ENCODE data around the gene CDH11.

Gene CDH11

DNA sequence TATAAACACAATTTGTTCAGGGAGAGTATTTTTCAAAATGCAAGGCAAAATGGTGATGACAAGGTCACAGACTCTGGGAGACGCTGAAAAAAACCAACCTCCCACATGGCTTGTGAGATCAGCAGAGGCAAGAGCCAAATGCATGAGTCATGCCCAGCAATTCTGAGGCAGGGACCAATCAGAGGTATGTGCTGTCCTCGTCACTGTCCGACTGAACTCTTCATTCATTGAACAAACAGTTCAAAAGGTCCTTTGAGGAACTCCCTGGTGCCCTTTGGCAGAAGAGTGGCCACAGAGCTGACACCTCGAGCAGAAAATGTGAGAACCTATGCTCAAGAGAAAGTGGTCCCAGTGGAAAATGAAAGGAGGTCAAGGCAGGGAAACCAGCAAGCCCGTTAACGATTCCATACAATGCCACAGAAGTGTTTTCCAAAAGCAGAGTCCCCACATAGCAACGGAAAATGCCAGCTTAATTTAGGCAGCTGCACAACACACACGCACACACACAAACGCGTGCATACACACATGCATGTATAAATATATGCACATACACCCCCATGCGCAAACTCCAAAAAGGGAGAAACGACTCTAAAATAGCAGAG, 50.9 kb downstream of the CDH11 start:
- peak; percentile 93 for DNase-seq (ENCODE audit: low read depth, low spot score)

- no peak for DNase-seq (ENCODE audit: low read depth, low spot score)
These were observed 52.1 kb downstream of the CDH11 start for GRCh38 chr16:65069766-65070165.

DNA sequence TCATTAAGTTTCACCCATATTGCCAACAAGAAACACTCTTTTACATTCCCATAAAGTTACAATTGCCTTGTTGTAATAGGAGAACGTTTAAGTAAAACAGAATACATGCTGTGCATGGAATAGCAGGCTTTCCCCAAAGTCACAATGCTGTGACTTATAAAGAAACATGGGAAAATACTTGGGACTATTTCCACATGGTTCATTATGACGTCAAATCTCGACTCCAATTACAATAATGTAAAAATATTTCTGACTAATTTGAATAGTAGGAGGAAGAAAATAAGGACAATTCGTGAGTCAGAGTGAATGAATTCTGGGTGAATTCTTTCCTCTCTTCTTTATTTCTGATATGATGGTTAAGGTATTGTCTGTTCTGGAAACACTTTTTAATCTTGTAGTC, 52.8 kb downstream of the CDH11 start:
- DNase-seq (ENCODE audit: low read depth, low spot score), result peak; percentile 51

- peak; percentile 14 for DNase-seq (ENCODE audit: low read depth, low spot score)
These were observed 53.6 kb downstream of the CDH11 start for GRCh38 chr16:65068151-65068740.

DNA sequence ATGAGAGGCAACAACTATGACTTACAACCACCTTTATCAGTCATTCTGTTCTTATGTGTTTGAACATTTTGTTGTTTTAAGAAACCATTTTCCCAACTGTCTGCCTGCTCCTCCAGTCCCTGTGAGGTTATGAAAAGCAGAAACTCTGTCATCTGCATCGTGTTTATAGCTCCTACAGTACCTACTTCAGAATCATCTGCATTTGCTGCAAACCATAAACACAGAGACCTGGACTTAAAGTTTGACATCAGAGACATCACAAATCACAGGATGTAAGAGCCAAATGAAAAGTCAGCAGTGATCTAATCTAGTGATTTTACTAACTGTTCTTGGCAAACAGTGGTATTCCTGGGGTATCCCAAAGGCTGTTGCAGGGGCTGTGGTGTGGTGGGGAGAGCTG, 55.2 kb downstream of the CDH11 start:
- no peak for DNase-seq (ENCODE audit: low read depth, low spot score)

GRCh38 chr16:65065031-65065430, 56.8 kb downstream of the CDH11 start:
- no peak for DNase-seq (ENCODE audit: low read depth, low spot score)

- DNase-seq (ENCODE audit: low read depth, low spot score), result no peak
These were observed 57.7 kb downstream of the CDH11 start for GRCh38 chr16:65064131-65064530.

DNA sequence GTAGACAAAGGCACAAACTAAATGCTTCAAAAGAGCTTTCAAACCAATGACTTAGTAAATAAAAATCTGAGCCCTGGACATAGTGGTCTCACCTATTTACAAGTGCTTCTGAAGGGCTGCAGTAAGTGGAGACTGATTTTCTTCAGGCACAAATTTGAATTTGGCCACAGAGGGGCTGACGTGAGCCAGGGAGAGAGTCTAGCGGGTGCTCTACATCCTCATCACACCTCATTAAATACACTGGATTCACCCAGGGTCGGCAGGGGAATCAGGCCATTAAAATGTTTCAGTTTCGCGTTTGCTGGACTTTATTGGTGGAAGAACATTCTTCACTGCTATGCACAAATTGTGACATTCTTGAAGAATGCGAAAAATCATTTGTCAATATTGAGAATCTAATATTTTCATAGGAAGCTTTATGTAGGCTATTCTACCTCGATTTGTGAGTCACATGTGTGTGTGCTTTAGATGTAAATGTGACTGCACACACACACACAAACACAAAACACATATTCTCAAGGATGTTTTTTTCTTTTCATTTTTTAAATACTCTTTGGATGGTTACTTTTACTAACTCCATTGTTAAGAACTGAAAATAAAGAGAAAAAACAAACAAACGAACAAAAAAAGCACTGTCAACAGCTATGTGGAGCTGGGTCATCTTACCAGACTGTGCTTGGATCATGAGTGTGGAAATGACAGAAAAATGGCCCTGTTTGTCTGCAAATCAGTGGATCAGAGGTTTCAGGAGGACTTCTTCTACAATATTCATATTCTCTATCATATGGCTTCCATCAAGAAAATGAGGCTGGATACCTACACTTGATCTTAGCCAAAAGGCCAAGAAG, 58.9 kb downstream of the CDH11 start:
- DNase-seq (ENCODE audit: low read depth, low spot score), result no peak

DNA sequence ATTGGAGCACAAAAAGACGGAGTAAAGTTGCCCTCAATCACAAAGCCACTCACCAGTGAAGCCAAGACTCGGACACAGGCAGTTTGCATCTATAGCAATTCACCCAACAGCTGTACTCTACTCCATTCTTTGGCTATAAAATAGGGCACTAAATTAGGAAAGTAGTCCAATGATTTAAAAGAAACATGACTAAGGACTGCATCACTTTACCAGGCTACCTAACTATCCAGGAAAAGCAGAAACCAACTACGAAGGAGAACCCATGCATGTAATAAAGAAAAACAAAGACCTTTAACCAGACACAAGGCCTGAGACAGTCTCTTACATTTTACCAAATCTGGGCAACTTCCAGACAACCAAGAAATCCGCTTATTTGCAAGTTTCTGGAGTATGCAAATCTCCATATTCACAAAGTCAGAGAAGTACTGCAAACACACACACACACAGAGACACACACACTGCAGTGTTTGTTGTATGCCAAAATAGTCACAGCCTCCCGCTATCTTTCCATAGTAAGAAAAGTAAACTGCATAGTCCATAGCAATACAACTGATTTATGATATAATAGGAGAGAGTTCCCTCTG, 59.8 kb downstream of the CDH11 start:
- DNase-seq (ENCODE audit: low read depth, low spot score), result peak; percentile 13

- no peak for DNase-seq (ENCODE audit: low read depth, low spot score)
These were observed 60.6 kb downstream of the CDH11 start for GRCh38 chr16:65061263-65061662.

DNA sequence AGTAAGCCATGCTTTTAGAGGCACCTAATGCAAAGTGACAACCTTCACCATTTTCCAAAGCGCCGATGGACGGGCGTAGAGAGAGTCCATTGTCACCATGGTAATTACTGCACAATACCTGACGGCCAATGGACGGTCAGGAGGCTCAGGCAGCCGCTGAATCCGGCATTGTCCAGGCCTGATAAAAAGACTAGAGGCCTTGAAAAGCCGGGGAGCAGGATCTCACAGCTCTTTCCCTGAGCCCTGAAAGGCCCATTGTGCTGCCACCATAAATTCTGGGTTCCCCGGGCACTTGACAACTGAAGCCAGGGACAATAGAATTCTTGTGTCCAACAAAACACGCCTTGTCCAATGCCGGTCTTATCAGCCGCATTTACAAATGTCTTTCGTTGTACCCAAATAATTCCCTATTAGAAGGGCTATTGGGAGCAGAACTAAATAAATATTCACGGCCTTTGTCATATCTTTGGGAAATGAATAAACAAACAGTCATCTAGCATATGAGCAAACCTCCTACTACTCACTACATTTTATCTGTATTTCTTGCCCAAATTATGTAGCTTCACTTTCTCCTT, 62.4 kb downstream of the CDH11 start:
- no peak for DNase-seq (ENCODE audit: low read depth, low spot score)

- no peak for DNase-seq (ENCODE audit: low read depth, low spot score)
These were observed 64.7 kb downstream of the CDH11 start for GRCh38 chr16:65057184-65057583.

GRCh38 chr16:65054457-65054856, 67.4 kb downstream of the CDH11 start:
- no peak for DNase-seq (ENCODE audit: low read depth, low spot score)

- DNase-seq (ENCODE audit: low read depth, low spot score), result no peak
These were observed 72.2 kb downstream of the CDH11 start for GRCh38 chr16:65049679-65050078.

- DNase-seq (ENCODE audit: low read depth, low spot score), result no peak
These were observed 75.9 kb downstream of the CDH11 start for GRCh38 chr16:65045961-65046360.

DNA sequence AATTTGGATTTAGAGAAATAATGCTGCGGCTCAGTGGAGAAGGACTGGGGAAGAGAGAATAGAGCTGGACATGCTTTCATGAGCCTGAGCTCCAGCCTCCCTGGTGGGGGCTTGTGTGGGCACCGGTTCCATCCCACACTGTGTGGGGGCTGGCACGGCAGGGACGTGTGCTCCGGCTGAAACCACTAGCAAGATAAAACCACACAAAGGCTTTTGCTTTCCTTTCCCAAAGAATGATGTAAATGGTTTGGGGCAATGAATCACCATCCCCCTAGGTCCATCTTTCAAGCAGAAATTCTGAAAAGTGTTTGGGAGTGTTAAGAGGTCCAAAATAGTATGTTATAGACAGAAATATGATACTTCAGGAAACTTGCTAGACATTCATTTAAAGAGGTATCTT, 77.0 kb downstream of the CDH11 start:
- DNase-seq (ENCODE audit: low read depth, low spot score), result peak; percentile 77

- no peak for DNase-seq (ENCODE audit: low read depth, low spot score)
These were observed 77.8 kb downstream of the CDH11 start for GRCh38 chr16:65044026-65044425.

- no peak for DNase-seq (ENCODE audit: low read depth, low spot score)
These were observed 79.2 kb downstream of the CDH11 start for GRCh38 chr16:65042438-65043365.

DNA sequence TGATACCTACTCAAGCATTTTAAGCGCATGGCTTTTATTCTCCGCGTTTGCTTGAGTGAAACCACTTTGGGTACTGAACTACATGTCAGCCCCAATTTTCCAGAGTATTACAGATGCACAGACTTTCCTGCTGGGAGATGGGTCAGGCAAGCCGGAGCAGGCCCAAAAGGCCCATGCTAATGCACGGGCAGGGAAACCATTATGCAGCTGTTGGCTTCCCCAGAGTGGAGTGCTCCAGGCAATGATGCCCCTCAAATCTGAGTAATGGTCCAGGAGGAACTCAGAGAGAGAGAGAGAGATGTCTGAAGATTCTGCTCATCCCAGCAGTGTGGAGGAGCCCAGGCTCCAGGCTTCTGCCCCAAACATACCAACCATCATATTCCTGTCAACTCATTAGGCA, 80.2 kb downstream of the CDH11 start:
- no peak for DNase-seq (ENCODE audit: low read depth, low spot score)

DNA sequence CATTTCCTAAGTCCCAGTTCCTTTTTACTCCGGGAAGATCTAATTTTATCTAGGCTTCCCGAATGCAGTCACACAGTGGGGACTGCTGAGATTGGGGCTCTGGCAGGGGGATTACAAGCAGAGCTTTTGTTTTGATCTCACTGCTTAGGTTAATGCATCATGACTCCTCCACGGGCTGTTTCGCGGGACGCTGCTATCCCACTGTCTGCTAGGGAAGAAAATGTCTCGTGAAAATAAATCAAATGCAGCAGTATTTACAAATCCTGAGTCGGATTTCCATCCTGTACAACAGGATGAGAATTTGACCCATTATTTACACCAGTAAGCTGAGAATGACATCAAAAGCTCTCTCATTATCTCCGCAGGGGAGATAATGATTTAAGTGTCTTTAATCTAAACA, 83.8 kb downstream of the CDH11 start:
- no peak for DNase-seq (ENCODE audit: low read depth, low spot score)

DNA sequence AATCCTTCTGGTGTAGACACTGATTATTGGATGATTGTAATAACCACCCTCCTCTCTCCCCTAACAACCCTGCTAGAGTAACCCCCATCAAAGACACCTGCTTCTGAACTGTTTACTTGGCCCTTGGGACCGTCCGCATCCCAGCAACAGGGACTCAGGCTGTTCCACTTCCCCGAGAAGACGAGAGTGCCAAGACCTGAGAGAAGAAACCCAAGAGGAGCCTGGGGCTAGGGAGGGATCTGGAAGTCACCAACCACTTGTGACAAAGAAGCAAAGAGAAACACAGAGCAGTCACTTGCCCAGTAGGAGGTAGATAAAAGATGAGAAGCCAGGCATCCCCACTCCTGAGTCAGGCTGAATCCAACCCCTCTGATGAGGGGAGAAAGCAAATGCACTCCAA, 84.3 kb downstream of the CDH11 start:
- DNase-seq (ENCODE audit: low read depth, low spot score), result no peak

Measured in astrocyte of the hippocampus (primary cell).